K562 (cell line): ENCODE data around the gene FBXW9. TPM values are rescaled to one million over a fixed set of nuclear protein-coding genes. Genes with fewer than 3 reads are reported as not detected.

Source experiments
- AFF1 ChIP-seq, 2 experiments: fragments of 450-650 bp; IDR thresholded peaks; 2 replicates each; pipeline ENCODE4 v1.6.1; 2018; ENCODE audit warnings: mild to moderate bottlenecking in 2 of 2, low read depth in 1 of 2; ENCODE audit not compliant: partially characterized antibody in 2 of 2
- CXXC5 ChIP-seq: fragments of 250-450 bp; sonication (Bioruptor Pico); IDR thresholded peaks from 2 replicates; pipeline ENCODE4 v1.8.0; 2022; ENCODE audit warnings: inconsistent platforms, mild to moderate bottlenecking, moderate library complexity
- E2F4 ChIP-seq: sonication (generic); formaldehyde crosslinking; IDR thresholded peaks from 2 replicates; pipeline ENCODE4 v1.8.0; 2022; ENCODE audit warnings: mild to moderate bottlenecking, low read depth, missing genetic modification reagents
- HDAC1 ChIP-seq, 2 experiments: fragments of 450-650 bp; IDR thresholded peaks; 2 replicates each; pipeline ENCODE4 v1.6.1; 2016 to 2017; ENCODE audit warnings: inconsistent platforms in 1 of 2, mild to moderate bottlenecking in 1 of 2, moderate library complexity in 1 of 2
- NR1H2 ChIP-seq: sonication (generic); formaldehyde crosslinking; IDR thresholded peaks from 2 replicates; pipeline ENCODE4 v1.4.0; 2020; ENCODE audit warnings: mild to moderate bottlenecking, missing genetic modification reagents
- PML ChIP-seq: IDR thresholded peaks from 2 replicates; pipeline ENCODE4 v1.6.1; 2012; ENCODE audit warnings: low read length, inconsistent platforms
- REST ChIP-seq, 2 experiments: fragments of 450-650 bp; formaldehyde crosslinking in 1 of 2; IDR thresholded peaks; 2 replicates each; pipeline versions ENCODE4 v1.4.0 to v1.6.1; 2014 to 2020; ENCODE audit warnings: mild to moderate bottlenecking in 2 of 2, borderline replicate concordance in 1 of 2, low read depth in 1 of 2
- SAP30 ChIP-seq: fragments of 200-600 bp; sonication (generic); IDR thresholded peaks from 2 replicates; pipeline ENCODE4 v1.6.1; 2012; ENCODE audit warnings: borderline replicate concordance, low read depth, mild to moderate bottlenecking, moderate library complexity, low read length, control low read depth, inconsistent platforms; ENCODE audit not compliant: insufficient read depth, poor library complexity, severe bottlenecking
- SETDB1 ChIP-seq: IDR thresholded peaks from one replicate; pipeline ENCODE4 v1.6.1; 2012; ENCODE audit warnings: low read length, control low read depth, inconsistent platforms
- ZEB2 ChIP-seq: fragments of 450-650 bp; IDR thresholded peaks from 2 replicates; pipeline ENCODE4 v1.6.1; 2016
- ZKSCAN1 ChIP-seq: fragments of 150-350 bp; IDR thresholded peaks from 2 replicates; pipeline ENCODE4 v1.6.1; 2016; ENCODE audit warnings: low read depth, low read length
- ZNF263 ChIP-seq: sonication (generic); formaldehyde crosslinking; IDR thresholded peaks from 2 replicates; pipeline ENCODE4 v1.8.0; 2022; ENCODE audit warnings: mild to moderate bottlenecking, missing genetic modification reagents, borderline replicate concordance
- polyA plus RNA-seq, 8 experiments: library from polyadenylated mRNA; depleted of rRNA in 4 of 8; stranded (reverse) in 5 of 8; unstranded in 3 of 8; fragments of >200 nt; fragmentation: Nextera tagmentation in 2 of 8; fragmentation: Illumina TruSeq in 1 of 8; extraction: Ambion mirVana in 2 of 8; extraction: Trizol in 1 of 8; gene quantifications; 2 replicates each; pipeline versions ENCODE4 v1.2.1 to v1.2.3, GENCODE V29; 2011 to 2014; ENCODE audit warnings: inconsistent platforms in 1 of 8, missing spikeins in 1 of 8
- total RNA-seq, 7 experiments: library from RNA; depleted of rRNA in 6 of 7; stranded (reverse); fragments of >200 nt in 6 of 7; fragmentation: Illumina TruSeq in 2 of 7; extraction: Trizol in 2 of 7; gene quantifications; 2 replicates each; pipeline versions ENCODE4 v1.2.1 to v1.2.3, GENCODE V29; 2011 to 2021; ENCODE audit warnings: low replicate concordance in 1 of 7

Gene FBXW9
- total and polyA plus RNA-seq, 9 of the 15 experiments (the other 6 are each of a cell fraction or from before 2014, with no cell fraction given), result 0.23 to 21.7 (median 6.2) TPM

DNA sequence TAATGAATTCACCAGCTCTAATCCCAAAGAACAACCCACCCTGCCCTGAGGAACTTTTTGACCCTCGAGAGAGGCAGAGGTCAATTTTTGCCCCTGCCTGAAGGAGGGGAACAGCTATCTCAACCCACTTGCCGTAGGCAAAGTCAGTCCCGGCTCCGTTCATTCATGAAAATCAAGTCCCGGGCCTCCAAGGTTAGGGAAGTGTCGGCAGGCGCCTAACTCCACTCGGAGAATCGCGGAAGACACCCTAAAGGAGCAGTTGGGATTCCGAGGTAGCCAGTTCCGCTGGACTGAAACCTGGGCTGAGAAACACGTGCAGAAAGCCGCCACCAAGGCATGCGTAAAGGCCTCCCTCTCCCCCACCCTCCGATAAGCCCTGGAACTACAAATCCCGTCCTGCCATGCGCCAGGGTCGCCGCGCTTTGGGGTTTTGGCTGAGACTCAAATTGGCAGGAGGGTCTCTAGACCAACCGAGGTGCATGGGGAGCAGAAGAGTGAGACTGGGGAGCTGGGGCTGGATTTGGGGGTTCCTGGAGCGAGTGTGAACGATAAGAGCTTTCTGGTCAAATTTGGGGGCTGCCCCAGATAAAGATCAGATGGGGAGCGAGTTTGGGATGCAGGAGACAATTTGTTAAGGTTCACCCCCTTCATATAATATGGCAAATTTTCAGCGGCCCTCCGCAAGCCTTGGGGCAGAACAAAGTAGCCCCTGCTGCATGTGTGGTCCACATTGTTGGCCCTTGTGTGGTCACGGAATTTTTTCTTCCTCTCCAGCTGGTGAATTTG, 27.4 kb upstream of the FBXW9 start, which contains the start of gene TNPO2 (continued):
- TF ChIP-seq AFF1 (IDR thresholded peaks at IDR 0.05; ENCODE audit: low read depth in 1 of 2, partially characterized antibody in 2 of 2), result peak in 1 of 2 experiments; percentile 89
- no peak for TF ChIP-seq REST (IDR thresholded peaks at IDR 0.05; ENCODE audit: borderline replicate concordance)
- TF ChIP-seq REST (CRISPR knock-in tag; IDR thresholded peaks at IDR 0.05; ENCODE audit: low read depth), result 0 out of 2 replicates have a peak, but pooled peaks have one; percentile 33
- TF ChIP-seq ZKSCAN1, result peak; percentile 77; the same call in 1 of the 2 replicates
- no peak for TF ChIP-seq ZEB2
- 0 out of 2 replicates have a peak, but pooled peaks have one; percentile 16 for TF ChIP-seq PML
- TF ChIP-seq SAP30, result peak; percentile 96
- no peak for TF ChIP-seq SETDB1
- peak in 1 of 2 experiments; percentile 95; a peak in 2 of 4 replicates for TF ChIP-seq HDAC1 (IDR thresholded peaks at IDR 0.05)
- peak; percentile 30; the same call in 1 of the 2 replicates for TF ChIP-seq E2F4
- peak; percentile 85 for TF ChIP-seq CXXC5 (CRISPR knock-in tag)
- TF ChIP-seq ZNF263, result 0 out of 2 replicates have a peak, but pooled peaks have one; percentile 10
- TF ChIP-seq NR1H2 (CRISPR knock-in tag), result peak; percentile 7
